Neural progenitor cell (in vitro differentiated cells): Measurements from ENCODE around the gene CFAP157. TPM values are rescaled to one million over a fixed set of nuclear protein-coding genes. Genes with fewer than 3 reads are reported as not detected.
A peak's percentile ranks its signal among the peaks of the same experiment; 100 is the strongest.

Experiments used
- DNase-seq: peaks from one replicate; pipeline ENCODE4 v3.0.0-alpha.2; 2016; ENCODE audit warnings: low spot score
- H2AFZ ChIP-seq: fragments of 200-600 bp; sonication (generic); replicated peaks from 2 replicates; pipeline ENCODE4 v1.6.1; 2016; ENCODE audit warnings: antibody characterized with exemption
- H3F3A ChIP-seq: fragments of 200-600 bp; sonication (generic); 2 replicates; pipeline ENCODE4 v1.6.1; 2016; ENCODE audit warnings: antibody characterized with exemption, low read depth
- H3K27ac ChIP-seq: fragments of 200-600 bp; sonication (generic); 2 replicates; pipeline ENCODE4 v1.5.1; 2016; ENCODE audit warnings: mild to moderate bottlenecking
- H3K27me3 ChIP-seq: fragments of 200-600 bp; sonication (generic); 2 replicates; pipeline ENCODE4 v1.6.1; 2016; ENCODE audit warnings: mild to moderate bottlenecking, moderate library complexity
- H3K36me3 ChIP-seq: fragments of 200-600 bp; sonication (generic); 2 replicates; pipeline ENCODE4 v1.5.1; 2016
- H3K4me1 ChIP-seq: fragments of 200-600 bp; sonication (generic); 2 replicates; pipeline ENCODE4 v1.6.1; 2016; ENCODE audit warnings: mixed run types
- H3K4me2 ChIP-seq: fragments of 200-600 bp; sonication (generic); 2 replicates; pipeline ENCODE4 v1.6.1; 2016
- H3K4me3 ChIP-seq: fragments of 200-600 bp; sonication (generic); 2 replicates; pipeline ENCODE4 v1.5.1; 2016
- H3K79me2 ChIP-seq: fragments of 200-600 bp; sonication (generic); 2 replicates; pipeline ENCODE4 v1.6.1; 2016; ENCODE audit warnings: low read depth
- H3K9ac ChIP-seq: fragments of 200-600 bp; sonication (generic); 2 replicates; pipeline ENCODE4 v1.6.1; 2016
- H3K9me3 ChIP-seq: fragments of 200-600 bp; sonication (generic); 2 replicates; pipeline ENCODE4 v1.5.1; 2016; ENCODE audit warnings: low read depth
- H4K20me1 ChIP-seq: fragments of 200-600 bp; sonication (generic); 2 replicates; pipeline ENCODE4 v1.6.1; 2016; ENCODE audit warnings: low read depth
- H3K27ac Mint-ChIP-seq: 3 replicates; pipeline ENCODE4 v1.8.0; 2021; ENCODE audit warnings: mixed read lengths
- H3K27me3 Mint-ChIP-seq: 2 replicates; pipeline ENCODE4 v1.8.0; 2022; ENCODE audit warnings: low read depth, mild to moderate bottlenecking, inconsistent platforms, moderate library complexity, mixed read lengths; ENCODE audit not compliant: insufficient read depth
- H3K36me3 Mint-ChIP-seq: 3 replicates; pipeline ENCODE4 v1.8.0; 2021; ENCODE audit warnings: mixed read lengths
- H3K4me1 Mint-ChIP-seq: 3 replicates; pipeline ENCODE4 v1.8.0; 2021; ENCODE audit warnings: mixed read lengths
- H3K4me3 Mint-ChIP-seq: 3 replicates; pipeline ENCODE4 v1.8.0; 2021; ENCODE audit warnings: mild to moderate bottlenecking, moderate library complexity, mixed read lengths
- H3K9me3 Mint-ChIP-seq: 3 replicates; pipeline ENCODE4 v1.8.0; 2020; ENCODE audit warnings: mixed read lengths
- CTCF ChIP-seq: fragments of 200-600 bp; sonication (generic); IDR thresholded peaks from 2 replicates; pipeline ENCODE4 v1.5.1; 2017; ENCODE audit warnings: antibody characterized with exemption, mild to moderate bottlenecking
- EZH2 ChIP-seq: fragments of 200-600 bp; sonication (generic); IDR thresholded peaks from 2 replicates; pipeline ENCODE4 v1.6.1; 2017; ENCODE audit warnings: antibody characterized with exemption, mild to moderate bottlenecking, moderate library complexity
- EZH2phosphoT487 ChIP-seq: fragments of 200-600 bp; sonication (generic); IDR thresholded peaks from 2 replicates; pipeline ENCODE4 v1.6.1; 2017; ENCODE audit warnings: antibody characterized with exemption
- total RNA-seq: library from RNA; depleted of rRNA; stranded (reverse); fragments of >200 nt; gene quantifications from 2 replicates; pipeline ENCODE4 v1.2.3, GENCODE V29; 2015; ENCODE audit warnings: low replicate concordance

Gene CFAP157
- total RNA-seq, 1 donor from 2014 or later: not detected

GRCh38 chr9:127676638-127677037, 30.1 kb upstream of the CFAP157 start:
- H3F3A ChIP-seq: no peaks in the 10 kb centered on the region
- Mint-ChIP-seq H3K4me1 (no peaks in the 10 kb centered on the region), H3K27ac (no peak overlapping the region), H3K9me3 (no peaks in the 10 kb centered on the region), H3K4me3 (no peak overlapping the region), H3K36me3 (peaks cover 25% of the 10 kb centered on the region), H3K27me3 (peaks cover 7% of the 10 kb centered on the region)
- H3K4me2 ChIP-seq: no peak overlapping the region
- no peak for DNase-seq
- H3K4me1 ChIP-seq: no peaks in the 10 kb centered on the region
- H3K9me3 ChIP-seq: no peaks in the 10 kb centered on the region
- H3K27me3 ChIP-seq: no peaks in the 10 kb centered on the region
- no peaks in the 10 kb centered on the region for H4K20me1 ChIP-seq
- TF ChIP-seq EZH2 (no peak), CTCF (no peak), EZH2phosphoT487 (no peak)
- H2AFZ ChIP-seq: no peak overlapping the region
- no peak overlapping the region for H3K27ac ChIP-seq
- no peak overlapping the region for H3K4me3 ChIP-seq
- no peak overlapping the region for H3K9ac ChIP-seq
- H3K79me2 ChIP-seq: no peaks in the 10 kb centered on the region
- no peaks in the 10 kb centered on the region for H3K36me3 ChIP-seq

GRCh38 chr9:127679506-127679905, 27.3 kb upstream of the CFAP157 start:
- Histone ChIP-seq H3K4me1 (no peaks in the 10 kb centered on the region), H3K9ac (no peak overlapping the region), H3K36me3 (no peaks in the 10 kb centered on the region), H3F3A (no peaks in the 10 kb centered on the region), H3K4me3 (no peak overlapping the region), H3K27me3 (no peaks in the 10 kb centered on the region), H3K4me2 (no peak overlapping the region), H3K27ac (no peak overlapping the region), H4K20me1 (no peaks in the 10 kb centered on the region), H3K79me2 (no peaks in the 10 kb centered on the region), H2AFZ (no peak overlapping the region), H3K9me3 (no peaks in the 10 kb centered on the region)
- peaks cover 10% of the 10 kb centered on the region for H3K27me3 Mint-ChIP-seq
- no peaks in the 10 kb centered on the region for H3K4me1 Mint-ChIP-seq
- H3K27ac Mint-ChIP-seq: no peak overlapping the region
- no peaks in the 10 kb centered on the region for H3K9me3 Mint-ChIP-seq
- no peak overlapping the region for H3K4me3 Mint-ChIP-seq
- no peak for DNase-seq
- TF ChIP-seq EZH2phosphoT487 (no peak), EZH2 (no peak)
- H3K36me3 Mint-ChIP-seq: peaks cover 19% of the 10 kb centered on the region

GRCh38 chr9:127680226-127680625, 26.6 kb upstream of the CFAP157 start:
- Histone ChIP-seq H3K36me3 (no peaks in the 10 kb centered on the region), H3K4me2 (no peak overlapping the region), H3K9me3 (no peaks in the 10 kb centered on the region), H3K9ac (no peak overlapping the region), H3K4me1 (no peaks in the 10 kb centered on the region), H3F3A (no peaks in the 10 kb centered on the region), H4K20me1 (no peaks in the 10 kb centered on the region), H3K4me3 (no peak overlapping the region), H2AFZ (no peak overlapping the region), H3K79me2 (no peaks in the 10 kb centered on the region), H3K27me3 (no peaks in the 10 kb centered on the region), H3K27ac (no peak overlapping the region)
- no peak overlapping the region for H3K4me3 Mint-ChIP-seq
- DNase-seq: no peak
- peaks cover 22% of the 10 kb centered on the region for H3K36me3 Mint-ChIP-seq
- H3K27me3 Mint-ChIP-seq: peaks cover 13% of the 10 kb centered on the region
- H3K9me3 Mint-ChIP-seq: no peaks in the 10 kb centered on the region
- peak overlapping the region; percentile 76 for H3K27ac Mint-ChIP-seq
- H3K4me1 Mint-ChIP-seq: no peaks in the 10 kb centered on the region
- TF ChIP-seq EZH2 (no peak), EZH2phosphoT487 (no peak), CTCF (no peak)

GRCh38 chr9:127680846-127681245, 25.9 kb upstream of the CFAP157 start:
- H3K27me3 Mint-ChIP-seq: peaks cover 13% of the 10 kb centered on the region
- no peaks in the 10 kb centered on the region for H3K4me1 ChIP-seq

More at GRCh38 chr9:127680846-127681245, 25.9 kb upstream of the CFAP157 start:
- no peak overlapping the region for H3K4me3 Mint-ChIP-seq
- H2AFZ ChIP-seq: no peak overlapping the region
- no peaks in the 10 kb centered on the region for H4K20me1 ChIP-seq
- no peak overlapping the region for H3K27ac Mint-ChIP-seq
- TF ChIP-seq CTCF: no peak
- no peak for TF ChIP-seq EZH2phosphoT487
- TF ChIP-seq EZH2: no peak
- no peaks in the 10 kb centered on the region for H3F3A ChIP-seq
- H3K27ac ChIP-seq: no peak overlapping the region
- H3K4me2 ChIP-seq: no peak overlapping the region
- no peaks in the 10 kb centered on the region for H3K9me3 ChIP-seq
- peaks cover 21% of the 10 kb centered on the region for H3K36me3 Mint-ChIP-seq
- no peaks in the 10 kb centered on the region for H3K4me1 Mint-ChIP-seq
- no peaks in the 10 kb centered on the region for H3K9me3 Mint-ChIP-seq
- no peaks in the 10 kb centered on the region for H3K27me3 ChIP-seq
- H3K36me3 ChIP-seq: no peaks in the 10 kb centered on the region
- H3K9ac ChIP-seq: no peak overlapping the region
- H3K4me3 ChIP-seq: no peak overlapping the region
- DNase-seq: no peak
- H3K79me2 ChIP-seq: no peaks in the 10 kb centered on the region
